ENCODE data around the gene S100A1. TPM values are rescaled to one million over a fixed set of nuclear protein-coding genes. Genes with fewer than 3 reads are reported as not detected.

The S100A1 gene
- total and polyA plus RNA-seq, 2 of the 8 experiments (the other 6 are each of a cell fraction or from before 2014, with no cell fraction given): 2.0 TPM; not detected in 1

DNA sequence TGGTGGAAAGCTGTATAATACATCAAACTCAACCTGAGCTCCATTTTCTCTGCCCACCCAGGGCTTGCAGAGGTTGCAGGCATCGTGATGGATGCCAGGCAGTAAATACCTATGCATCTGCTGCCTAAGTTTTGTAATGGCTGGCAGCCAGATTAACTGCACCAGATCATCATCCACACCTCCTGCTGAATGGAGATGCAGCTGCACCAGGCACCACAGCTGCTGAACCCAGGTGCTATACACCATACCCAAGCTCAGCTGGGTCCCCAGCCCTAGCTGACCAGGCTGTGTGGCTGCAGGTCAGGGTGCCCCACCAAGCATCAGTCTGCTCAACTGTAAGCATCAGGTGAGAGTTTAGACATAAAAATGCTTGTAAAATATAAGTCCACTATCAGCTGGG is 23.5 kb downstream of the S100A1 start:
- H4K5ac ChIP-seq (ENCODE audit: insufficient read length, low read depth, low read length): no peak overlapping the region
- no peak overlapping the region for H4K91ac ChIP-seq (replicated peaks; ENCODE audit: insufficient read length, low read length)
- no peak overlapping the region for H2AFZ ChIP-seq (ENCODE audit: low read length)
- no peak overlapping the region for H3K18ac ChIP-seq (ENCODE audit: extremely low read depth, low read length)
- no peak overlapping the region for H3K14ac ChIP-seq (ENCODE audit: insufficient read length)
- H3K79me1 ChIP-seq (ENCODE audit: low read depth, low read length): no peaks in the 10 kb centered on the region
- DNase-seq (ENCODE audit: low read depth in 1 of 2, low spot score in 2 of 2) (no peak), FAIRE-seq (no peak)
- H3K27me3 ChIP-seq (replicated peaks in 1 of 4; ENCODE audit: control insufficient read depth in 3 of 4, extremely low read depth in 1 of 4, insufficient read depth in 3 of 4, low read length in 3 of 4): no peaks in the 10 kb centered on the region
- peaks cover 0 to 3% (median 0%) of the 10 kb centered on the region in 4 experiments; a peak in 1 of 7 replicates for H3K4me1 ChIP-seq (replicated peaks in 1 of 4; ENCODE audit: control insufficient read depth in 3 of 4, insufficient read depth in 4 of 4, low read length in 3 of 4)
- no peak overlapping the region for H3K56ac ChIP-seq (replicated peaks; ENCODE audit: insufficient read length, low read depth, low read length)
- no peak overlapping the region; the same call in 1 of the 2 replicates for H4K8ac ChIP-seq (ENCODE audit: extremely low read depth, insufficient read depth, low read length)
- WGBS, 2 experiments (ENCODE audit: extremely low coverage in 1 of 2, insufficient coverage in 1 of 2, insufficient read length in 1 of 2, insufficient replicate concordance in 2 of 2, low coverage in 1 of 2, low lambda C conversion rate in 2 of 2, missing lambda C conversion rate in 1 of 2): 100% methylated on average over 1 of the region's 1 CpG; no CpG with 5 or more reads in 1 of the 2 experiments
- no peak overlapping the region for H2AK5ac ChIP-seq (ENCODE audit: low read depth, low read length)
- ChIA-PET POLR2A (ENCODE audit: partially characterized antibody) (interaction anchor here (0.6 to 16.2 kb wide), 8 partner anchors 9 to 581 kb away, joined by 3 to 343 read pairs (median 4); partner anchors contain the start of genes CHTOP, ILF2, RPS27 and S100A13), CTCF (ENCODE audit: partially characterized antibody) (interaction anchor here (0.6 to 2.5 kb wide), 11 partner anchors 14 to 917 kb away, joined by 3 to 9 read pairs (median 3); partner anchors contain the start of genes S100A1 and S100A13)
- no peak overlapping the region for H3K27ac ChIP-seq (ENCODE audit: low read depth, low read length)
- H2BK15ac ChIP-seq (ENCODE audit: low read length): no peak overlapping the region
- H4K20me1 ChIP-seq (replicated peaks in 1 of 2; ENCODE audit: control insufficient read depth in 1 of 2, insufficient read depth in 2 of 2, low read length in 2 of 2): peaks cover 0 to under 1% of the 10 kb centered on the region in 2 experiments
- no peaks in the 10 kb centered on the region for H3K23me2 ChIP-seq (ENCODE audit: low read depth, low read length)
- no peaks in the 10 kb centered on the region for H3K36me3 ChIP-seq (ENCODE audit: control insufficient read depth in 2 of 4, insufficient read depth in 4 of 4, low read length in 3 of 4)
- no peak overlapping the region for H3K4ac ChIP-seq (replicated peaks; ENCODE audit: insufficient read length, low read depth, low read length)
- no peak overlapping the region for H3K4me2 ChIP-seq (ENCODE audit: insufficient read depth in 1 of 2, low read depth in 2 of 2, low read length in 2 of 2)
- no peak overlapping the region for H2BK12ac ChIP-seq (ENCODE audit: low read depth, low read length)
- no peak overlapping the region for H2BK20ac ChIP-seq (ENCODE audit: low read length)
- H3K9me3 ChIP-seq (ENCODE audit: insufficient read depth in 2 of 2, low read depth in 1 of 2, low read length in 1 of 2): no peaks in the 10 kb centered on the region
- H3K4me3 ChIP-seq (ENCODE audit: extremely low read depth in 1 of 4, insufficient read depth in 2 of 4, low read depth in 3 of 4, low read length in 4 of 4): no peak overlapping the region
- no peak overlapping the region for H2BK5ac ChIP-seq (ENCODE audit: low read depth, low read length)
- H3K79me2 ChIP-seq (ENCODE audit: control insufficient read depth in 1 of 2, insufficient read depth in 2 of 2, low read length in 2 of 2): no peaks in the 10 kb centered on the region
- H2BK120ac ChIP-seq (replicated peaks; ENCODE audit: low read depth, low read length): no peak overlapping the region
- H3K9ac ChIP-seq (replicated peaks in 1 of 4; ENCODE audit: extremely low read depth in 1 of 4, low read depth in 3 of 4, low read length in 3 of 4): no peak overlapping the region
- H3K23ac ChIP-seq (ENCODE audit: insufficient read length): no peak overlapping the region
- no peak for TF ChIP-seq CBX5 (IDR thresholded peaks at IDR 0.05; ENCODE audit: low read depth, low read length)
- TF ChIP-seq, protein P1, sequence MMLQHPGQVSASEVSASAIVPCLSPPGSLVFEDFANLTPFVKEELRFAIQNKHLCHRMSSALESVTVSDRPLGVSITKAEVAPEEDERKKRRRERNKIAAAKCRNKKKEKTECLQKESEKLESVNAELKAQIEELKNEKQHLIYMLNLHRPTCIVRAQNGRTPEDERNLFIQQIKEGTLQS (IDR thresholded peaks at IDR 0.05; ENCODE audit: insufficient read depth, low read depth, low read length): no peak
- no peak for TF ChIP-seq NRF1 (IDR thresholded peaks at IDR 0.05; ENCODE audit: low read depth, low read length)
- no peak for TF ChIP-seq SP1 (IDR thresholded peaks at IDR 0.05; ENCODE audit: low read depth, low read length)
- TF ChIP-seq RXRA (IDR thresholded peaks at IDR 0.05; ENCODE audit: insufficient read depth, low read depth, low read length): no peak
- TF ChIP-seq NANOG (IDR thresholded peaks at IDR 0.05; ENCODE audit: insufficient read depth, low read depth, low read length, poor library complexity, severe bottlenecking): no peak
- TF ChIP-seq JUN (IDR thresholded peaks at IDR 0.05; ENCODE audit: low read depth, low read length): no peak
- TF ChIP-seq PHF8 (conservative IDR thresholded peaks at IDR 0.05; ENCODE audit: low read depth, low read length): no peak
- TF ChIP-seq BACH1 (IDR thresholded peaks at IDR 0.05; ENCODE audit: low read length): no peak
- no peak for TF ChIP-seq EP300 (IDR thresholded peaks at IDR 0.05; ENCODE audit: borderline replicate concordance in 1 of 2, low read depth in 2 of 2, low read length in 2 of 2)
- no peak for TF ChIP-seq MAFK (IDR thresholded peaks at IDR 0.05; ENCODE audit: low read depth, low read length)

Data from H1 (cell line).